GM19238 (cell line): Measurements from ENCODE around the gene HHIPL1.
A peak's percentile ranks its signal among the peaks of the same experiment; 100 is the strongest.

Experiments used
- DNase-seq: peaks from one replicate; pipeline ENCODE4 v3.0.0; 2011; ENCODE audit warnings: low spot score; ENCODE audit not compliant: insufficient read length

The HHIPL1 gene

DNA sequence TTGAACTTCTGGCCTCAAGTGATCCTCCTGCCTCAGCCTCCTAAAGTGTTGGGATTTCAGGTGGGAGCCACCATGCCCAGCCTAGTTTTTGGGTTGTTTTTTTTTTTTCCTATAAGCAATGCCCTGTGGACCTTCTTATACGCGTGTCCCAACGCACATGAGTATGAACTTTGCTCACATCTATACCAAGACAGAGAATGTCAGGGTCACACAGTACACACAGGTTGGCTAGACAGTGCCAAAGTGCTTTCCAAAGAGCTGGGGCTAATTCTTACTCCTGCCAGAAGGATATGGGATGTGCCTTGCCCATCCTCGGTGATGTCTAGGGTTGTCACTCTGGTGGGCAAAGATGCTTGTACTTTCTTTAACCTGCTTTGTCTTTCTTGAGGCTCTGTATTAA is 33.3 kb upstream of the HHIPL1 start:
- no peak for DNase-seq

DNA sequence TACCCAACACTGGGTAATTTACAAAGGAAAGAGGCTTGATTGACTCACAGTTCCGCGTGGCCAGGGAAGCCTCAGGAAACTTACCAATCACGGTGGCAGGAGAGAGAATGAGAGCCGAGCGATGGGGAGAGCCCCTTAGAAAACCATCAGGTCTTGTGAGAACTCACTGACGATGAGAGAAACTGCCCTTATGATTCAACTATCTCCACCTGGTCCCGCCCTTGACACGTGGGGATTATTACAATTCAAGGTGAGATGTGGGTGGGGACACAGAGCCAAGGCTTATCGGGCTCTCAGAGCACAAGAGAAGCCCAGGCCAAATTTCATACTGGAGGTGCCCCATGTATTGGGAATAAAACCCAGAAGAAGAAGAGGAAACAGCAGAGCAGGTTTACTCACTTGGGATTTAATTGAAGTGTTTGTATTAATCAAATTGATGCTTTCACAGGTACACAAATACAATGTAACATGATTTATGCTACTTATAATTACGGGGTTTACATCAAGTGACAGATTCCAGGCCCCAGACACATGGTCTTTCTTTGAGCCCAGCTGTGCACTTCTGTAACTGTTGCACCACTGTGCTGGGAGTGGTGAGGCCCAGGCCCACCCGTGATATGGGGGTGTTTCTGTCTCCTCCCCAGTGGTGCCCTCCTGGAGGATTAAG is 32.7 kb upstream of the HHIPL1 start:
- no peak for DNase-seq

GRCh38 chr14:99612738-99613330 is 32.1 kb upstream of the HHIPL1 start:
- no peak for DNase-seq

GRCh38 chr14:99615497-99616157 is 29.3 kb upstream of the HHIPL1 start:
- DNase-seq, result no peak

GRCh38 chr14:99616832-99617800 is 27.8 kb upstream of the HHIPL1 start:
- no peak for DNase-seq

GRCh38 chr14:99619835-99620834 is 24.8 kb upstream of the HHIPL1 start:
- no peak for DNase-seq

GRCh38 chr14:99621948-99622347 is 23.0 kb upstream of the HHIPL1 start:
- no peak for DNase-seq

DNA sequence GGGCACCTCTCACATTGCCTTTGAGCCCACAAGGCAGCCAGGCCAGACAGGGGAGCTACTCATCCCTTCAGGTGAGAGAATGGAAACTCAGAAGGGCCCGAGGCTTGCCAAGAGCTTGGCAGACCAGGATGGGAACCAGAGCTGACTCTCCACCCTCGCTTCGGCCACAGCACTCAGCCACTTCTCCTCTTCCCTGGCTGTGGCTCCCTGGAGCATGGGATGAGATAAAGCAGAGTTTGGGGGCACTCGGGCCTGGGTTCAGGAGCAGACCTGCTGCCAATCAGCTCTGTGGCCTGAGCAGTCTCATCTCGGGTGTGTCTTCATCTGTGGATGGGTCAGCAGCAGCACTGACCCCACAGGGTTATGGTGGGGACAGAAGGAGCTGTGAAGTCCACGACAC is 20.9 kb upstream of the HHIPL1 start:
- no peak for DNase-seq

- no peak for DNase-seq
Observed at GRCh38 chr14:99624971-99625370, 20.0 kb upstream of the HHIPL1 start.

DNA sequence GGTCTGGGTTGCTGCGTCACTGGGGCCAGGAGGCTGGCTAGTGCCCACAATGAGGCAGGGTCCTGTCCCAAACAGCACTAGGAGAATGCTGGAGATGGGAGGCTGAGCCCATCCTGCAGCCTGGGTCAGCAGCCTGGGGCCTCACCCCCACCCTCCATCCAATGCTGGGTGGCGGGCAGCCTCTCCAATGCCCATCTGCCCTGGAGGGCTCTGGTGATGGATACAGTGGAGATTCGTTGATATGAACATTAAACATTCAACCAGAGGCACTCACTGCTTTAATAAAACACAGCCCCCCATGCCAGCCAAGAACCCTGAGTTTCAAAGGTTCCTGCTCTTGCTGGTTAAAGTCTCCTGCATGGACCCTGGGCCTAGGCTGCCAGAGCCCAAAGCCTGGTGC is 19.5 kb upstream of the HHIPL1 start:
- DNase-seq, result no peak

DNA sequence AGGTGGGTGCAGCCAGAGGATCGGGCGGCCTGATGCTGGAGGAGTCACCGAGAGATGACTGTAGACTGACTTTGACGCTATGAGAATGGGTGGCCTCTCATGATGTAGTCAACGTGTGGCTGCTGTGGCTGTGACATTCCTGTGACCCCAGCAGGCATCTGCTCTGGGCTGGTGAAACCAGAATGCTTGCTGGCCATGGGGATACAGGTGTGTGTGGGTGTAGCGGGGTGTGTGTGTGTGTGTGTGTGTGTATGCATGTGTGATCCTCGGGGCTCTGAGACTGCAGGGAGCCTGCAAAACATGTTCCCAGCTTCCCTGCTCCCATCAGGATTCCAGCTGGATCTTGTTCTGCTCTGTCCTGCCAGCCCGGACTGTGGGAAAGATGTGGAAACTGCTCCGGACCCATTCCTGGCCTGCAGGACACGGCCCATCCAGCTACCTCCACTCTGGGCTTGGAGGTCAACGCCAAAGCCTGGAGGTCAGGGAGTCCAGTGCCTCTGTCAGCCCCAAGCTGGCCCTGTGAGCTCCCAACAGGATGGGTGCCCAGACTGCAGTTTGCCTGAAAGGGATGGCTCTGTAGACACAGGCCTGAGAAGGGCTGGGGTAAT is 18.8 kb upstream of the HHIPL1 start:
- no peak for DNase-seq

GRCh38 chr14:99627100-99627499 is 17.8 kb upstream of the HHIPL1 start:
- no peak for DNase-seq

DNA sequence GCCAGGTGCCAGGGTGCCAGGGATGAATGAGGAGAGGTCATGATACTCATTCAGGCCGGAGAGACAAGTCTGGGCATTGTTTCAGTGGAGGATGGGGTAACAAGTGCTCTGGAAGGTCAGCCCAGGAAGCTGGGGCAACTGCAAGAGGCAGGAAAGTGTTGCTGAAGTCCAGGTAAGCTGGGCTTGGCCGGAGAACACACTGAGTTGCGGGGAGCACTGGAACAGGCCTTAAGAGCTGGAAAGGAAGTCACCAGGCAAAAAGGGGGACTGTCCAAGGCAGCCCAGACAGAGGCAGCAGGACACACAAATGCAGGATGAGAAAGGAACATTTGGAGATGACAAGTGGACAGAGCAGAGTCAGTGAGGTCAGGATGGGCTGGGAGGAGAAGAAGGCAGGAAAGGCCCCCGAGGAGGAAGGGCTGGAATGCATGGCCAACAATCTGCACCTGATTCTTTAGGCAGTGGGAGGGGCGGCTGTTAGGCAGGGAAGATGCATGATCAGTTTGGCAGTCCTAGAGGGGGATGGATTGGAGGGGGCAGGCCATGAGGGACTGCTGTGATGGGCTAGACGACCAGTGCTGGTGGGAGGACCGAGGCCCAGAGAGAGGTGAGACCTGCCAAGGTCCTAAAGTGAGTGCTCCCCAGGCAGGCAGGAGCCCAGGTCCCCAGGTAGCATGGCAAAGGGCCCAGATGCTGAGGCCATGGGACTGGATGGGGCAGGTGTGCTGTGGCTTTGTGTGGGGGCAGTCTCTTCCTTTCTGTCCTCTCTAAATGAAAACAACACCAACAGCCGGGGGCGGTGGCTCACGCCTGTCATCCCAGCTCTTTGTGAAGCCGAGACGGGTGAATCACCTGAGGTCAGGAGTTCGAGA is 17.2 kb upstream of the HHIPL1 start:
- DNase-seq, result no peak

- peak; percentile 75 for DNase-seq
Observed at GRCh38 chr14:99628887-99629618, 15.9 kb upstream of the HHIPL1 start.

DNA sequence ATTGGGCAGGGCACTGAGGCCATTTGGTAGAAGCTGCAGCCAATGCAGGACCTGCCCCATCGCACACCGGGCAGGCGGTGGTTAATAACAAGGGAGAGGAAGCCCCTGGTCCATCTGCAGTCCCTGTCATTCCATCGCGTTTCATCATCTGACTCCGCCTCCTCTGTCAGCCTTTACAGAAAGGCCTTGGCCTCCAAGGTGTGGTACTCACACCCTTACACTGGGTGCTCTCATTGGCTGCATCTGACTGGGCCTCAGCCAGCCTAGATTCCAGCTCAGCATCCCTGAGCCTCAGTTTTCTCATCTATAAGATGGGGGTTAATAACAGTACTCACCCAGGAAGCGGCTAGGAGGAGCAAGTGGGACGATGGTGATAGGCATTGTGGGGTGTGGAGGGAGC is 14.7 kb upstream of the HHIPL1 start:
- no peak for DNase-seq

DNA sequence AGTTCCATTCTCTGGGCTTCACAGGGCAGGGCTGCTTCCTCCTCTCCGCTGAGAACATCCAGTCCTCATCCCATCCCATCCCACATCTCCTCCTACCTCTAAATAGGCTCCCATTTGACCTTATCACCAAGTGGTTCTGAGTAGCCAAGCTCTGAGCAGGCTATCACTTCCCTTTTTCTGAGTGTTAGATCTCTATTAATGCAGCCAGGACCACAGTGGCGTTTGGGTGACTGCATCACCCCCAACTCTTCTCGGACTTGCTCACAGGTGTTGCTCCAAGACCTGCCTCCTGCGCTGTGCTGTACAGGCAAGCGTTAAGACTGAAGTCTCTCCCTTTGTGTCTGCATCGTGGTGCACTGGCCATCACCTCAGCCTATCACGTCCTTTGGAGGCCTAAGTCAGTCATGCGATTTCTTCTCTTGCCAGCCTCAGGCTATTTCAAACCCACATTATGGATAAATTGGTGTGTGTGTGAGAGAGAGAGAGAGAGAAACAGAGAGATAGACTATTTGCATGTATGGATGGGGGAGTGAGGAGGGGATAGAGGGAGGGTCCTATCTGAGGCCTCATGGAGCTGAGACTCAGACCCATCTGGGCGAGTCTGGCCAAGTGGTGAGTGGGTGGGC is 12.4 kb upstream of the HHIPL1 start:
- DNase-seq, result no peak

DNA sequence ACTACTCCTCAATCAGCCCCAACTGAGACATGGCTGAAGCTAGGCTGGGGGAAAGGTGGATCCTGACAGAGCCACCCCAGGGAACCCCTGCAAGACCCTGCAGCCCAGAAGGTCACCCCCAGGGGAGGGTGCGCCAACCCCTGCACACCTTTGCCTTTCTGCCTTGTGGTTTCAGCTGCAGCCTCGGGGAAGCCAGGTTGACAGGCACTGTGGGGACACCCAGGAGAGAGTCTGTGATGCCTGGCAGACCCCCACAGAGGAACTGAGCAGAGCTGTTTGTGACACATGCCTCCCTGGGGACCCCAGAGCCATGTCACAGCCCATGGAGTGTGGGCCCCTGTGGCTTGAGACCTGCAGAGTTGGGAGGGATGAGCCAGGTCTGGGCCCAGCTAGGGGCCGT is 11.8 kb upstream of the HHIPL1 start:
- DNase-seq, result no peak

- DNase-seq, result no peak
Observed at GRCh38 chr14:99633918-99634317, 11.0 kb upstream of the HHIPL1 start.
